Hepatocyte (in vitro differentiated cells): Measurements from ENCODE around the gene KRTAP6-2. TPM values are rescaled to one million over a fixed set of nuclear protein-coding genes. Genes with fewer than 3 reads are reported as not detected.

Experiments
- DNase-seq: peaks from one replicate; pipeline ENCODE4 v3.0.0-alpha.2; 2016; ENCODE audit warnings: low spot score
- H2AFZ ChIP-seq: fragments of 200-600 bp; sonication (generic); 2 replicates; pipeline ENCODE4 v1.6.0; 2016; ENCODE audit warnings: antibody characterized with exemption, mild to moderate bottlenecking
- H3K27ac ChIP-seq: fragments of 200-600 bp; sonication (generic); 2 replicates; pipeline ENCODE4 v1.5.1; 2016; ENCODE audit warnings: mild to moderate bottlenecking
- H3K27me3 ChIP-seq: fragments of 200-600 bp; sonication (generic); 2 replicates; pipeline ENCODE4 v1.6.1; 2016
- H3K36me3 ChIP-seq: fragments of 200-600 bp; sonication (generic); replicated peaks from 2 replicates; pipeline ENCODE4 v1.5.1; 2016; ENCODE audit warnings: low read depth; ENCODE audit not compliant: insufficient read depth
- H3K4me1 ChIP-seq: fragments of 200-600 bp; sonication (generic); 2 replicates; pipeline ENCODE4 v1.5.1; 2016; ENCODE audit warnings: mild to moderate bottlenecking, moderate library complexity; ENCODE audit not compliant: insufficient read depth
- H3K4me2 ChIP-seq: fragments of 200-600 bp; sonication (generic); 2 replicates; pipeline ENCODE4 v1.6.0; 2016
- H3K4me3 ChIP-seq: fragments of 200-600 bp; sonication (generic); 2 replicates; pipeline ENCODE4 v1.5.1; 2016; ENCODE audit warnings: mild to moderate bottlenecking
- H3K79me2 ChIP-seq: fragments of 200-600 bp; sonication (generic); 2 replicates; pipeline ENCODE4 v1.6.0; 2017; ENCODE audit warnings: mild to moderate bottlenecking
- H3K9me2 ChIP-seq: fragments of 200-600 bp; sonication (generic); replicated peaks from 2 replicates; pipeline ENCODE4 v1.6.0; 2017; ENCODE audit warnings: mild to moderate bottlenecking; ENCODE audit not compliant: insufficient read depth
- H3K9me3 ChIP-seq: fragments of 200-600 bp; sonication (generic); 2 replicates; pipeline ENCODE4 v1.5.1; 2016; ENCODE audit warnings: low read depth, mild to moderate bottlenecking
- H4K20me1 ChIP-seq: fragments of 200-600 bp; sonication (generic); 2 replicates; pipeline ENCODE4 v1.6.0; 2016; ENCODE audit warnings: mild to moderate bottlenecking; ENCODE audit not compliant: insufficient read depth, poor library complexity, severe bottlenecking
- EZH2 ChIP-seq: fragments of 200-600 bp; sonication (generic); IDR thresholded peaks from 2 replicates; pipeline ENCODE4 v1.6.1; 2016; ENCODE audit warnings: antibody characterized with exemption, mild to moderate bottlenecking, borderline replicate concordance
- EZH2phosphoT487 ChIP-seq: fragments of 200-600 bp; sonication (generic); IDR thresholded peaks from one replicate; pipeline ENCODE4 v1.6.1; 2018; ENCODE audit warnings: antibody characterized with exemption, mild to moderate bottlenecking, low read depth, moderate library complexity; ENCODE audit not compliant: unreplicated experiment, severe bottlenecking
- WGBS: methylation state at CpG from one replicate; pipeline ENCODE4 v1.1.6; 2016; ENCODE audit warnings: low lambda C conversion rate; ENCODE audit errors: missing lambda C conversion rate; 5-methylcytosine and 5-hydroxymethylcytosine counted together
- polyA plus RNA-seq: library from polyadenylated mRNA; unstranded; fragments of >200 nt; fragmentation: Nextera tagmentation; extraction: Ambion mirVana; gene quantifications from 2 replicates; pipeline ENCODE4 v1.2.1, GENCODE V29; 2016
- total RNA-seq: library from RNA; depleted of rRNA; stranded (reverse); fragments of >200 nt; gene quantifications from 2 replicates; pipeline ENCODE4 v1.2.3, GENCODE V29; 2014
- TF ChIP-seq, protein P1 (sequence below): fragments of 200-600 bp; sonication (generic); IDR thresholded peaks from 2 replicates; pipeline ENCODE4 v1.5.1; 2016; ENCODE audit warnings: antibody characterized with exemption, mild to moderate bottlenecking; ENCODE audit not compliant: poor library complexity

The KRTAP6-2 gene
- total and polyA plus RNA-seq, 2 experiments from 2014 or later: not detected

DNA sequence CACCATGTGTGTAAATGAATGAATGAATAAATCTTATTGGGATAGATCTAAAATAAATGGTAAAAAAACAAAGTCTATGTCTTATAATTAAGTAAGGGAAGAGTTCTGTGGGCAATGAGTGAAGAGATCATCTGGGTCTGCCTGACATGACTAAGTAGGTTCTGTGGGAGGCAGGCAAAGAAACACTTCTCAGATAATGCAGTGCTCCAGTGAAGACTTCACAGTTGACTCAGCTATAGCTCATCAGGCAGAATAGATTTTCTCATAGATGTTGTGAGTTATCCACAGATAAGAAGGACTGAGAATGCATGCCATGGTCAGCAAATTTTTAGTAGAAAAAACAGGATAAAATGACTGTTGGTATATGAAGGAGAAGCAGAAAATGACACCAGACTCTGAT is 20.9 kb downstream of the KRTAP6-2 start:
- no peak overlapping the region for H3K4me3 ChIP-seq
- no peaks in the 10 kb centered on the region for H3K4me1 ChIP-seq
- H3K36me3 ChIP-seq: no peaks in the 10 kb centered on the region
- no peak overlapping the region for H3K27ac ChIP-seq
- H2AFZ ChIP-seq: no peak overlapping the region
- TF ChIP-seq, protein P1, sequence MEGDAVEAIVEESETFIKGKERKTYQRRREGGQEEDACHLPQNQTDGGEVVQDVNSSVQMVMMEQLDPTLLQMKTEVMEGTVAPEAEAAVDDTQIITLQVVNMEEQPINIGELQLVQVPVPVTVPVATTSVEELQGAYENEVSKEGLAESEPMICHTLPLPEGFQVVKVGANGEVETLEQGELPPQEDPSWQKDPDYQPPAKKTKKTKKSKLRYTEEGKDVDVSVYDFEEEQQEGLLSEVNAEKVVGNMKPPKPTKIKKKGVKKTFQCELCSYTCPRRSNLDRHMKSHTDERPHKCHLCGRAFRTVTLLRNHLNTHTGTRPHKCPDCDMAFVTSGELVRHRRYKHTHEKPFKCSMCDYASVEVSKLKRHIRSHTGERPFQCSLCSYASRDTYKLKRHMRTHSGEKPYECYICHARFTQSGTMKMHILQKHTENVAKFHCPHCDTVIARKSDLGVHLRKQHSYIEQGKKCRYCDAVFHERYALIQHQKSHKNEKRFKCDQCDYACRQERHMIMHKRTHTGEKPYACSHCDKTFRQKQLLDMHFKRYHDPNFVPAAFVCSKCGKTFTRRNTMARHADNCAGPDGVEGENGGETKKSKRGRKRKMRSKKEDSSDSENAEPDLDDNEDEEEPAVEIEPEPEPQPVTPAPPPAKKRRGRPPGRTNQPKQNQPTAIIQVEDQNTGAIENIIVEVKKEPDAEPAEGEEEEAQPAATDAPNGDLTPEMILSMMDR: no peak
- TF ChIP-seq EZH2: no peak
- no peak for TF ChIP-seq EZH2phosphoT487
- H3K9me2 ChIP-seq: no peaks in the 10 kb centered on the region
- no peak for DNase-seq
- no peaks in the 10 kb centered on the region for H3K27me3 ChIP-seq
- no peaks in the 10 kb centered on the region for H3K9me3 ChIP-seq
- H4K20me1 ChIP-seq: no peaks in the 10 kb centered on the region
- no peaks in the 10 kb centered on the region for H3K79me2 ChIP-seq
- no peak overlapping the region for H3K4me2 ChIP-seq

- H3K36me3 ChIP-seq: no peaks in the 10 kb centered on the region
- no peak for TF ChIP-seq EZH2phosphoT487
- TF ChIP-seq, protein P1: no peak
- TF ChIP-seq EZH2: no peak
- H4K20me1 ChIP-seq: no peaks in the 10 kb centered on the region
- H3K27me3 ChIP-seq: no peaks in the 10 kb centered on the region
- DNase-seq: no peak
- H3K4me2 ChIP-seq: no peak overlapping the region
- no peaks in the 10 kb centered on the region for H3K4me1 ChIP-seq
- H3K79me2 ChIP-seq: no peaks in the 10 kb centered on the region
- H3K9me3 ChIP-seq: no peaks in the 10 kb centered on the region
- no peak overlapping the region for H2AFZ ChIP-seq
- no peak overlapping the region for H3K4me3 ChIP-seq
- no peak overlapping the region for H3K27ac ChIP-seq
- no peaks in the 10 kb centered on the region for H3K9me2 ChIP-seq
These were observed 31.1 kb downstream of the KRTAP6-2 start for GRCh38 chr21:30567617-30568016.

GRCh38 chr21:30563630-30564029 is 35.1 kb downstream of the KRTAP6-2 start:
- H3K27ac ChIP-seq: no peak overlapping the region
- H4K20me1 ChIP-seq: no peaks in the 10 kb centered on the region
- no peak overlapping the region for H3K4me2 ChIP-seq
- TF ChIP-seq, protein P1: no peak
- TF ChIP-seq EZH2 (no peak), EZH2phosphoT487 (no peak)
- H3K4me3 ChIP-seq: no peak overlapping the region
- no peaks in the 10 kb centered on the region for H3K36me3 ChIP-seq
- no peaks in the 10 kb centered on the region for H3K9me2 ChIP-seq
- no peaks in the 10 kb centered on the region for H3K4me1 ChIP-seq
- H3K9me3 ChIP-seq: no peaks in the 10 kb centered on the region
- WGBS: 81% methylated on average over 2 of the region's 2 CpGs
- no peak overlapping the region for H2AFZ ChIP-seq
- DNase-seq: no peak
- H3K79me2 ChIP-seq: no peaks in the 10 kb centered on the region
- H3K27me3 ChIP-seq: no peaks in the 10 kb centered on the region

- Histone ChIP-seq H3K9me3 (no peaks in the 10 kb centered on the region), H3K79me2 (no peaks in the 10 kb centered on the region), H3K4me1 (no peaks in the 10 kb centered on the region), H3K9me2 (no peaks in the 10 kb centered on the region), H3K4me2 (no peak overlapping the region), H3K27me3 (no peaks in the 10 kb centered on the region), H3K27ac (no peak overlapping the region), H4K20me1 (no peaks in the 10 kb centered on the region), H2AFZ (no peak overlapping the region), H3K4me3 (no peak overlapping the region), H3K36me3 (no peaks in the 10 kb centered on the region)
- DNase-seq: no peak
- 64% methylated on average over 6 of the region's 6 CpGs for WGBS
- TF ChIP-seq EZH2phosphoT487: no peak
- no peak for TF ChIP-seq EZH2
- TF ChIP-seq, protein P1: no peak
These were observed 35.6 kb downstream of the KRTAP6-2 start for GRCh38 chr21:30563072-30563471.
